Stimulated activated naive CD4-positive, alpha-beta T cell treated with Interleukin-2 at 50 U/mL for 16 hours (primary cell): ENCODE data around the gene NCOA1.
"Not testable (repeated sequence)": the region's sequence is repeated elsewhere in the genome, so short reads cannot be mapped to it uniquely, and the experiment has no call there.

ENCODE experiments used
- DNase-seq: peaks from one replicate; lab custom pipeline; 2025; lab: John Stamatoyannopoulos, UW

NCOA1 gene

GRCh38 chr2:24632172-24632571 is 141.1 kb downstream of the NCOA1 start:
- no peak for DNase-seq

- no peak for DNase-seq
These were observed 144.1 kb downstream of the NCOA1 start for GRCh38 chr2:24635181-24635580.

DNA sequence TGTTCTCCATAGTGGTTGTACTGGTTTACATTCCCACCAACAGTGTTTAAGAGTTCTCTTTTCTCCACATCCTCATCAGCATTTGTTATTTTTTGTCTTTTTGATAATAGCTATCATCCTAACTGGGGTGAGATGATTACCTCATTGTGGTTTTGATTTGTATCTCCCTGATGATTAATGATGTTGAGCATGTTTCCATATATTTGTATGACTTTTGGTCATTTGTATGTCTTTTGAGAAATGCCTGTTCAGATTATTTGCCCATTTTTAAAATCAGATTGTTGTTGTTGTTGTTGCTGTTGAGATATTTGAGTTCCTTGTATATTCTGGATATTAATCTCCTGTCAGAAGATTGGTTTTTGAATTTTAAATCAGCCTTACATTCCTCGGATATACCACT is 147.5 kb downstream of the NCOA1 start:
- no peak for DNase-seq

DNA sequence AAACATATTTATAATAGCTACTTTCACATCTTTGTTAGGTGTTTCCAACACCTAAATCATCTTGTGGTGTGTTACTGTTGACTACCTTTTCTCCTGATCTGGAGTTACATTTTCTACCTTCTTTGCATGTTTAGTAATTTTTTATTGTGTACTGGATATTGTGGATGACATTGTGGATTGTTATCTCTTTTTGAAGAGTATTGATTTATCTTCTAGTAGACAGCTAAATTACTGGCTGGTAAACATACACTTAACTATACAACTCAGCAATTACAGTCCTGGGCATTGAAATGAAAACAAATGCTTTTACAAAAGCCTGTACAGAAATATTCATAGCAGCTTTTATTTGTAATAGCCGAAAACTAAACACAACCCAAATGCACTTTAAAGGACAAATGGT is 151.3 kb downstream of the NCOA1 start:
- DNase-seq = no peak

DNA sequence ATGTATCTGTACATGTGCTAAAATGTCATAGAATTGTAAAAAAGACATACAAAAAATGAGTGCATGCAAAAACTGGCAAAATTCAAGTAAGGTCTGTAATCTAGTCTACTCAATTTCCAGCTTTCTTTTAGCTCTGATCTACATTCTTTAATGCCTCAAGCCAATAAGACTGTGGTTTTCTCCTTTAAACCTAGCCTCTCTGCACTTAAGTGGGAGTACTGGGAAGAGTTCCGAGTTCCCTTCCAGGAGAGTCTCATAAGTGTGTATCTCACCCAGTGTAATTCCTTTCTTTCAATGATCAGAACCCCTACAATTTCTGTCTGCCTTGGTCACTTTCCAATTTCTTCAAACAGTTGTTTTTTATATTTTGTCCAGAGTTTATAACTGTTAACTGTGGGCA is 152.0 kb downstream of the NCOA1 start:
- no peak for DNase-seq

DNA sequence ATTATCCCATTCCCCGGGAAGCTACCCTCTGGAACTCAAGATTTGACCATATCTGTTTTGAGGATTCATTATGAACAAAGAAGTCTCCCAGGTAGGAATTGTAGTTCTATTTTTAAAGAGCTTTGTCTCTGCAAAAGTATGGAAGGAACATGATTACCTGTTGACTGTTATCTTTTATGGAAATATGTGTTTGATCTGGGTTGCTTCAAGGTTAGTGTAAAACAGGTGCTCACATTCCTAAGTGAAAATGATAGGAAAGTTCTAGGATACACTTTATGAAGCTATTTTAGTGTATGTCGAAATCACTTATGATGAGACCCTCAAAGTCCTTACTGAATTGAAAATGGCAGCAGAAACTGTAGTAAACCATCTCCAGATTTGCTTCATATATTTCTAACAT is 153.0 kb downstream of the NCOA1 start:
- DNase-seq = no peak

- DNase-seq = no peak
These were observed 160.1 kb downstream of the NCOA1 start for GRCh38 chr2:24650997-24651642.

DNA sequence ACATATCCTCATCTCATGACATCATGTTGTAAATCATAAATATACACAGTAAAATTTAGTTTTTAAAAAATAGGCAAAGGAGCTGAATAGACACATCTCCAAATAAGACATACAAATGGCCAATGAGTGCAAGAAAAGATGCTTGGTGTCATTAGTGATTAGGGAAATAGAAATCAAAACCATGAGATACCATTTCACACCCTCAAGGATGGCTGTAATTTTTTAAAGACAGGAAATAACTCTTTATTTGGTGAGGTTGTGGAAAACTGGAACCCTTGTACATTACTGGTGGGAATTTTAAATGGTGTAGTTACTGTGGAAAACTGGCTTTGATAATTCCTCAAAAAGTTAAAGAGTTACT is 160.6 kb downstream of the NCOA1 start:
- no peak for DNase-seq

GRCh38 chr2:24652265-24653182 is 161.5 kb downstream of the NCOA1 start:
- no peak for DNase-seq

- DNase-seq = no peak
These were observed 166.8 kb downstream of the NCOA1 start for GRCh38 chr2:24657818-24658217.

GRCh38 chr2:24658531-24659202 is 167.6 kb downstream of the NCOA1 start:
- no peak for DNase-seq

GRCh38 chr2:24659862-24660261 is 168.8 kb downstream of the NCOA1 start:
- no peak for DNase-seq

- DNase-seq = no peak
These were observed 176.5 kb downstream of the NCOA1 start for GRCh38 chr2:24667542-24667941.

- no peak for DNase-seq
These were observed 180.2 kb downstream of the NCOA1 start for GRCh38 chr2:24671230-24671629.

DNA sequence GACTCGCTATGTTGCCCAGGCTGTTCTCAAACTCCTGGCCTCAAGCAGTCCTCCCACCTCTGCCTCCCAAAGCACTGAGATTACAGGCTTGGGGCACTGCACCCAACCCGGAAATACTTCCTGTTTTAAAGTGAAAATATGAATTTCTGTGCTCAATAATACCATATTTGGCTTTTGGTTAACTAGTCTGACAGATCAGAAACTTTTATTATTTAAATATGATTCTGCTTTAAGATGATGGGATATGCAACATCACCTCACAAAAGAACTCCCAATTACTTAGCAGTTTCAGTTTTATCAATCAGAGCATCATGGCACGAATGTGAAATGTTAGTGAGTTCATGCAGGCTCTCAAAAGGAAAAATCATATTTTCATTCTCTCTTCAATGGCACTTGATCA is 181.5 kb downstream of the NCOA1 start:
- DNase-seq = no peak

GRCh38 chr2:24675338-24675737 is 184.3 kb downstream of the NCOA1 start:
- DNase-seq = no peak

GRCh38 chr2:24676493-24676892 is 185.4 kb downstream of the NCOA1 start:
- DNase-seq = no peak

GRCh38 chr2:24678066-24678465 is 187.0 kb downstream of the NCOA1 start:
- DNase-seq = not testable (repeated sequence)

- DNase-seq = no peak
These were observed 189.1 kb downstream of the NCOA1 start for GRCh38 chr2:24680196-24680595.

GRCh38 chr2:24682304-24682703 is 191.2 kb downstream of the NCOA1 start:
- DNase-seq = no peak

DNA sequence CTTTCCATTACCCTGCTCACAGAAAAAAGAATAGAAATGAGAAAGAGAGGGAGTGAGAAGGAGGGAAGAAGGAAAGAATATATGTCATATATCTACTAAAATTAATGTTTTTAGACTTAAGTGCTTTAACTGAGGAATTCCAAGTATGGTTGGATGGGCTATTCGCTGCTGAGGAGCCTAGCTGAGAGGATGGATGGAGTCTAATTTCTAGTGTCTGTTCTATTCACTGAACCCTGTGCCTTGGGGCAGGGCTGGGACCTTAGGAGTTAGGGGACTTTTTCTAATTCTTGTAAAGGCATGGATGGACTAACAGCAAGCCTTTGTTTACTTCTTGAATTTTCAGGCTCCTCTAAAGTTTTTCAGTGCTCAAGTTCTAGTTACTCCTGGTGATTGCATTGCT is 192.4 kb downstream of the NCOA1 start:
- no peak for DNase-seq

DNA sequence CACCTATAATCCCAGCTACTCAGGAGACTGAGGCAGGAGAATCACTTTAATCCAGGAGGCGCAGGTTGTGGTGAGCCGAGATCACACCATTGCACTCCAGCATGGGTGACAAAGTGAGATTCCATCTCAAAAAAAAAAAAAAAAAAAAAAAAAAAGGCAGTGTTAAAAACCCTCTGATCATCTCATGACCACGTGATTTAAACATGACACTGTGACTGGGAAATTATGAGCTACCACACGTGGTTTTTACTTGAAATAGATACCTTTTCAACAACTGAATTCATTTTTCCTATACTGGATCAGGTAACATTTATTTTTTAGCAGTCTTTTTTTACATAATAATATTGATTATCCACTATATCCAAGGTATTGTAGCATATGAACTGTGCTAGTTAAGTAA is 199.5 kb downstream of the NCOA1 start:
- no peak for DNase-seq

DNA sequence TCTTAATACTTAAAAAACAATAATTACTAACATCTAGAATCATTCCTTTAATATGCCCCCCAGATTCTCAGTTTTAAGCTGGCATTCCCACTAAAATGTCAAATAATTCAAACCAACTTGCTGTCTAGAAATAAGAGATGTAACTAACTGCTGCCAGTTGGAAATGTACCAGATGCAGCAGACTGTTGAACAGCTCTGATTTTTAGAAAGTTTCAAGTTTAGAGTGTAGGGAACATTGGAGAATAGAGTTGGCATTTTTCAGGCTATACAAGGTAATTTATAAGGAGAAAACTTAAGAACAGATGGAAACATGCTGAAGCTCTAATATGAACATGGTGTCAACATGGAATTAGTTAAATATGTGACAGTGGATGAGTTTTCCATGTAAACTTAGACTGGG is 200.8 kb downstream of the NCOA1 start:
- no peak for DNase-seq
